CD14-positive monocyte (primary cell): ENCODE data around the gene SGCA. TPM values are rescaled to one million over a fixed set of nuclear protein-coding genes. Genes with fewer than 3 reads are reported as not detected.

Source experiments
- DNase-seq, 3 donors: peaks; one replicate each; pipeline ENCODE4 v3.0.0-alpha.2; 2011 to 2022
- H2AFZ ChIP-seq: 2 replicates; pipeline ENCODE4 v1.6.0; 2012; ENCODE audit warnings: mild to moderate bottlenecking, low read depth, low read length, inconsistent platforms; ENCODE audit not compliant: insufficient read depth, poor library complexity, severe bottlenecking
- H3K27ac ChIP-seq, 2 donors: 1 replicate in 1 of 2; 2 replicates in 1 of 2; pipeline ENCODE4 v1.5.1; 2012 to 2013; ENCODE audit warnings: low read length in 2 of 2, control low read depth in 1 of 2, inconsistent platforms in 1 of 2, low read depth in 1 of 2, mild to moderate bottlenecking in 1 of 2
- H3K27me3 ChIP-seq, 2 donors: one replicate each; pipeline versions ENCODE4 v1.6.0 to v1.6.1; 2011 to 2013; ENCODE audit warnings: low read length in 2 of 2; ENCODE audit not compliant: control insufficient read depth in 2 of 2, insufficient read depth in 2 of 2
- H3K36me3 ChIP-seq, 2 donors: replicated peaks in 1 of 2; 1 replicate in 1 of 2; 2 replicates in 1 of 2; pipeline versions ENCODE4 v1.5.1 to v1.6.1; 2012 to 2013; ENCODE audit warnings: low read length in 2 of 2, control low read depth in 1 of 2, inconsistent platforms in 1 of 2, mild to moderate bottlenecking in 1 of 2; ENCODE audit not compliant: insufficient read depth in 2 of 2, control insufficient read depth in 1 of 2
- H3K4me1 ChIP-seq, 2 donors: 1 replicate in 1 of 2; 2 replicates in 1 of 2; pipeline versions ENCODE4 v1.5.1 to v1.6.1; 2012 to 2013; ENCODE audit warnings: low read length in 2 of 2, control low read depth in 1 of 2, inconsistent platforms in 1 of 2, mild to moderate bottlenecking in 1 of 2, moderate library complexity in 1 of 2; ENCODE audit not compliant: insufficient read depth in 2 of 2, control insufficient read depth in 1 of 2
- H3K4me2 ChIP-seq: replicated peaks from 2 replicates; pipeline ENCODE3; 2012; ENCODE audit warnings: low read length, moderate library complexity, mild to moderate bottlenecking; ENCODE audit not compliant: poor library complexity, severe bottlenecking; ENCODE audit errors: extremely low read depth
- H3K4me3 ChIP-seq, 3 experiments: fragments of 200-600 bp in 1 of 3; sonication (generic) in 1 of 3; replicated peaks in 1 of 3; 1 replicate in 2 of 3; 2 replicates in 1 of 3; pipeline ENCODE4 v1.5.1; 2011 to 2013; ENCODE audit warnings: low read length in 3 of 3, mild to moderate bottlenecking in 3 of 3, control low read depth in 2 of 3, low read depth in 2 of 3, inconsistent platforms in 1 of 3, moderate library complexity in 1 of 3
- H3K79me2 ChIP-seq: 2 replicates; pipeline ENCODE4 v1.6.0; 2012; ENCODE audit warnings: mild to moderate bottlenecking, control low read depth, inconsistent platforms, low read length, moderate library complexity; ENCODE audit not compliant: insufficient read depth
- H3K9ac ChIP-seq: 2 replicates; pipeline ENCODE4 v1.6.0; 2017; ENCODE audit warnings: low read length, mild to moderate bottlenecking; ENCODE audit not compliant: insufficient read depth, poor library complexity, severe bottlenecking
- H3K9me3 ChIP-seq, 2 donors: replicated peaks in 1 of 2; 1 replicate in 1 of 2; 2 replicates in 1 of 2; pipeline versions ENCODE4 v1.5.1 to v1.6.1; 2012 to 2013; ENCODE audit warnings: low read length in 2 of 2, control low read depth in 1 of 2; ENCODE audit not compliant: control insufficient read depth in 1 of 2, insufficient read depth in 1 of 2
- H4K20me1 ChIP-seq: 2 replicates; pipeline ENCODE4 v1.6.0; 2012; ENCODE audit warnings: mild to moderate bottlenecking, low read length, control low read depth, moderate library complexity; ENCODE audit not compliant: insufficient read depth
- H3K27ac Mint-ChIP-seq, 7 donors: one replicate each; pipeline ENCODE4 v1.8.0; 2020; ENCODE audit warnings: mild to moderate bottlenecking in 7 of 7, mixed read lengths in 7 of 7, moderate library complexity in 6 of 7, inconsistent platforms in 2 of 7
- H3K27me3 Mint-ChIP-seq, 3 donors: one replicate each; pipeline ENCODE4 v1.8.0; 2021 to 2022; ENCODE audit warnings: low read depth in 3 of 3, mild to moderate bottlenecking in 3 of 3, mixed read lengths in 3 of 3, moderate library complexity in 3 of 3, inconsistent platforms in 1 of 3
- H3K36me3 Mint-ChIP-seq, 2 donors: one replicate each; pipeline ENCODE4 v1.8.0; 2020; ENCODE audit warnings: mixed read lengths in 2 of 2, inconsistent platforms in 1 of 2, mild to moderate bottlenecking in 1 of 2
- H3K4me1 Mint-ChIP-seq: one replicate; pipeline ENCODE4 v1.8.0; 2020; ENCODE audit warnings: mild to moderate bottlenecking, mixed read lengths
- H3K4me3 Mint-ChIP-seq, 2 donors: one replicate each; pipeline ENCODE4 v1.8.0; 2020; ENCODE audit warnings: mild to moderate bottlenecking in 2 of 2, mixed read lengths in 2 of 2, moderate library complexity in 1 of 2
- H3K9me3 Mint-ChIP-seq, 7 donors: one replicate each; pipeline ENCODE4 v1.8.0; 2020 to 2022; ENCODE audit warnings: mixed read lengths in 7 of 7, mild to moderate bottlenecking in 6 of 7, moderate library complexity in 6 of 7, inconsistent platforms in 2 of 7
- CTCF ChIP-seq: fragments of 200-600 bp; IDR thresholded peaks from one replicate; pipeline ENCODE4 v1.8.0; 2022; ENCODE audit warnings: antibody characterized with exemption, mild to moderate bottlenecking
- WGBS: methylation state at CpG from one replicate; pipeline ENCODE4 v1.1.5; 2013; ENCODE audit warnings: missing lambda C conversion rate; ENCODE audit not compliant: insufficient coverage; 5-methylcytosine and 5-hydroxymethylcytosine counted together
- intact Hi-C, 2 donors: fragments of 100-400 bp; cut with micrococcal nuclease; formaldehyde crosslinking; loops; one replicate each; pipeline versions ENCODE4 v1.15.0 to v1.15.1; 2023
- polyA plus RNA-seq, 3 donors: library from polyadenylated mRNA; depleted of rRNA in 1 of 3; unstranded in 2 of 3; stranded (reverse) in 1 of 3; fragments of 300-500 nt in 2 of 3; fragments of >200 nt in 1 of 3; fragmentation: Illumina TruSeq in 2 of 3; gene quantifications; 1 replicate in 2 of 3; 2 replicates in 1 of 3; pipeline ENCODE4 v1.2.3, GENCODE V29; 2012 to 2021

The SGCA gene
- polyA plus RNA-seq, 3 donors, result 0.27 to 0.89 (median 0.53) TPM

- H3K4me1 Mint-ChIP-seq, result peaks cover 4% of the 10 kb centered on the region
- no peak for TF ChIP-seq CTCF
- DNase-seq, result no peak
- H3K27ac Mint-ChIP-seq, result peak overlapping the region in 1 of 7 donors; percentile 12
- H4K20me1 ChIP-seq, result no peaks in the 10 kb centered on the region
- H3K9me3 ChIP-seq, result no peaks in the 10 kb centered on the region
- no peak overlapping the region for H2AFZ ChIP-seq
- H3K4me1 ChIP-seq, result no peaks in the 10 kb centered on the region
- H3K9me3 Mint-ChIP-seq, result peaks cover 0 to 2% (median 0%) of the 10 kb centered on the region in 7 donors
- no peak overlapping the region for H3K4me3 ChIP-seq
- H3K27me3 ChIP-seq, result peaks cover 0 to 8% of the 10 kb centered on the region in 2 donors
- WGBS, result no CpG with 5 or more reads among the region's 9 CpGs
- no peak overlapping the region for H3K4me3 Mint-ChIP-seq
- H3K27me3 Mint-ChIP-seq, result peaks cover 4 to 21% (median 12%) of the 10 kb centered on the region in 3 donors
- no peaks in the 10 kb centered on the region for H3K79me2 ChIP-seq
- intact Hi-C loops, result no loop called here
- no peak overlapping the region for H3K27ac ChIP-seq
- no peak overlapping the region for H3K4me2 ChIP-seq
- no peaks in the 10 kb centered on the region for H3K36me3 Mint-ChIP-seq
- no peaks in the 10 kb centered on the region for H3K36me3 ChIP-seq
- no peak overlapping the region for H3K9ac ChIP-seq
Observed at GRCh38 chr17:50213026-50214022, 47.5 kb downstream of the SGCA start.

DNA sequence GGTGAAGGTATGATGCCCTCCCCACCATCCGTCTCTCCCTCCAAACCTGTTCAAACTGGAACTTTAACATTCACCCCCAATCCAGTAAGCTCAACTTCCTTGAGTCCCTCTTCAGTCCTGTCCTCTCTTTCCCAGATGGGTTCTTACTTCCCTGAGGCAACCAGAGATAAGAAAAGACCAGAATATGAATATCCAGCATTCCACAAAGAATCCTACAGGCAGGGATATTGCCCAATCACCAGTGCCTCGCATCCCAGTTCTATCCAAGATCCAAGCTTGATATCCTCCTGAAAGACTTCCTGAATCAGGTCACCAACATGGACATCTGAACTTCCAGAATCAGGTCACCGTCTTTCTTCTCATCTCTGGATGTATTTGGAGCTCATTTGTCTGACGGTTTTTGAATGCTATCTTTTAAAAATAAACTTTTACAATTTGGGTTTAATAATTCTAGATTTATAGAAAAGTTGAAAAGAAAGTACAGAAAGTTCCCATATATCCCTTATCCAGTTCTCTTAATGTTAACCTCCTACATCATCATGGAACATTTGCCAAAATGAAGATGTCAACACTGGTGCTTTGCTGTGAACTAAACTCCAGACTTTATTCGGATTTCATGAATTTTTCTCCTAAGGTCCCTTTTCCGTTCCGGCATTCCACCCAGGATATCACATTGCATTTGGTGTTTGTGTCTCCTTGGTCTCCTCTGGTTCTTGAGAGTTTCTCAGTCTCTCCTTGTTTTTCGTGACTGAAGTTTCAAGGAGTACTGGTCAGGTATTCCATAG, 49.4 kb downstream of the SGCA start:
- Mint-ChIP-seq H3K36me3 (no peaks in the 10 kb centered on the region), H3K4me3 (no peak overlapping the region), H3K4me1 (peaks cover 9% of the 10 kb centered on the region), H3K27ac (peak overlapping the region in 1 of 7 donors; percentile 33), H3K9me3 (peaks cover 0 to 2% (median 0%) of the 10 kb centered on the region in 7 donors), H3K27me3 (peaks cover 3 to 17% (median 8%) of the 10 kb centered on the region in 3 donors)
- H4K20me1 ChIP-seq, result no peaks in the 10 kb centered on the region
- WGBS, result 80% methylated on average over 2 of the region's 8 CpGs
- H3K4me2 ChIP-seq, result no peak overlapping the region
- no peak for TF ChIP-seq CTCF
- no peak overlapping the region for H3K9ac ChIP-seq
- H3K4me1 ChIP-seq, result no peaks in the 10 kb centered on the region
- DNase-seq, result no peak
- H3K27ac ChIP-seq, result no peak overlapping the region
- H3K79me2 ChIP-seq, result no peaks in the 10 kb centered on the region
- no peaks in the 10 kb centered on the region for H3K9me3 ChIP-seq
- intact Hi-C loops, result no loop called here
- H3K27me3 ChIP-seq, result peaks cover 0 to 6% of the 10 kb centered on the region in 2 donors
- no peak overlapping the region for H3K4me3 ChIP-seq
- no peak overlapping the region for H2AFZ ChIP-seq
- H3K36me3 ChIP-seq, result no peaks in the 10 kb centered on the region
